AG04450 (cell line): Measurements from ENCODE around the gene REC8. TPM values are rescaled to one million over a fixed set of nuclear protein-coding genes. Genes with fewer than 3 reads are reported as not detected.

ENCODE experiments used
- CTCF ChIA-PET: fragments of 300-600, 350-600 bp; formaldehyde crosslinking; extraction: SDS; loops from one replicate; lab custom pipeline; 2022; ENCODE audit warnings: antibody characterized with exemption, inconsistent platforms; lab: Charles Lee
- POLR2A ChIA-PET: fragments of 350-600 bp; formaldehyde crosslinking; extraction: SDS; loops from one replicate; lab custom pipeline; 2021; ENCODE audit warnings: antibody characterized with exemption, inconsistent platforms; lab: Yijun Ruan, JAX
- DNase-seq: peaks from one replicate; pipeline ENCODE4 v3.0.0-alpha.2; 2011; ENCODE audit warnings: low read depth, low spot score
- H3K27ac ChIP-seq: one replicate; pipeline ENCODE4 v1.5.1; 2012; ENCODE audit warnings: low read depth, low read length, control low read depth
- H3K27me3 ChIP-seq: one replicate; pipeline ENCODE4 v1.6.0; 2012; ENCODE audit warnings: low read length; ENCODE audit not compliant: control insufficient read depth, insufficient read depth
- H3K4me3 ChIP-seq: 2 replicates; pipeline ENCODE4 v1.5.1; 2011; ENCODE audit warnings: mild to moderate bottlenecking, low read depth, low read length, control low read depth
- H3K9me3 ChIP-seq: 2 replicates; pipeline ENCODE4 v1.5.1; 2012; ENCODE audit warnings: low read length; ENCODE audit not compliant: control insufficient read depth, insufficient read depth
- polyA plus RNA-seq: library from polyadenylated mRNA; depleted of rRNA; stranded (reverse); fragments of >200 nt; gene quantifications from 2 replicates; pipeline ENCODE4 v1.2.3, GENCODE V29; 2011
- TF ChIP-seq, protein P1 (sequence below): IDR thresholded peaks from 2 replicates; pipeline ENCODE4 v1.5.1; 2011; ENCODE audit warnings: low read depth, low read length, control low read depth, inconsistent platforms

Gene REC8
- polyA plus RNA-seq, 1 experiment = 1.5 TPM

DNA sequence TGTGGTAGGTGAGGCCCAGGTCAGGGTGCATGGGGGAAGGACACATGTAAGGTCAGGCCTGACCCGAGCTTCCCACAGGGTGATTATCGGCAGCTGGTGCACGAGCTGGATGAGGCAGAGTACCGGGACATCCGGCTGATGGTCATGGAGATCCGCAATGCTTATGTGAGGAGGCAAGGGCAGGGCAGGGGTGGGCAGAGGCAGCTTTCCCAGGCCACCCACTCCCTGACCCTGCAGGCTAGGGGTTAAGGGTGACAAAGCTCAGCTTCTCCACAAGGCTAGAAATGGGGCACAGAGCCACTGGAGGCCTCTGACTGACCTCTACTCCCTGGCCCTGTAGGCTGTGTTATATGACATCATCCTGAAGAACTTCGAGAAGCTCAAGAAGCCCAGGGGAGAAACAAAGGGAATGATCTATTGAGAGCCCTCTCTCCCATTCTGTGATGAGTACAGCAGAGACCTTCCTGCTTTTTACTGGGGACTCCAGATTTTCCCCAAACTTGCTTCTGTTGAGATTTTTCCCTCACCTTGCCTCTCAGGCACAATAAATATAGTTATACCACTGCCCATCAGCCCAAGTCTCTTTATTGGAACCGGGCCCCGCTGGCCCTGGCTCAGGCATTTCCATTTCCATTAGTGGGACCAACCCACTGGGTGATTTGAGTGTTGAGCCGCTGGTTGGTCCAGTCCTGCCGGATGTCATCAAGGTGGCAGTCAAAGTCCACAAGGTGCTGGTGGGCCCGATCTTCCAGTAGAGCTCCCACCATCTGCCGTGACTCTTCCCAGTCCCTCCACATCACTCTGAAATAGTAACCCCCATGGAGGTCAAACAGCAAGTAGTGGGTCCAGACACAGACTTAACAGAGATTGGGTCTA lies 33.2 kb upstream of the REC8 start:
- H3K27ac ChIP-seq = no peak overlapping the region
- no peak overlapping the region for H3K4me3 ChIP-seq
- no peaks in the 10 kb centered on the region for H3K27me3 ChIP-seq
- ChIA-PET POLR2A (interaction anchor here (1.4 to 1.5 kb wide), 2 partner anchors 9 to 24 kb away, joined by 6 to 7 read pairs; partner anchors contain the start of genes DCAF11, NRL and RNF31), CTCF (interaction anchor here (1.7 kb wide), 1 partner anchor 30 kb away, joined by 5 read pairs; no protein-coding TSS in a partner anchor)
- no peak for DNase-seq
- TF ChIP-seq, protein P1, sequence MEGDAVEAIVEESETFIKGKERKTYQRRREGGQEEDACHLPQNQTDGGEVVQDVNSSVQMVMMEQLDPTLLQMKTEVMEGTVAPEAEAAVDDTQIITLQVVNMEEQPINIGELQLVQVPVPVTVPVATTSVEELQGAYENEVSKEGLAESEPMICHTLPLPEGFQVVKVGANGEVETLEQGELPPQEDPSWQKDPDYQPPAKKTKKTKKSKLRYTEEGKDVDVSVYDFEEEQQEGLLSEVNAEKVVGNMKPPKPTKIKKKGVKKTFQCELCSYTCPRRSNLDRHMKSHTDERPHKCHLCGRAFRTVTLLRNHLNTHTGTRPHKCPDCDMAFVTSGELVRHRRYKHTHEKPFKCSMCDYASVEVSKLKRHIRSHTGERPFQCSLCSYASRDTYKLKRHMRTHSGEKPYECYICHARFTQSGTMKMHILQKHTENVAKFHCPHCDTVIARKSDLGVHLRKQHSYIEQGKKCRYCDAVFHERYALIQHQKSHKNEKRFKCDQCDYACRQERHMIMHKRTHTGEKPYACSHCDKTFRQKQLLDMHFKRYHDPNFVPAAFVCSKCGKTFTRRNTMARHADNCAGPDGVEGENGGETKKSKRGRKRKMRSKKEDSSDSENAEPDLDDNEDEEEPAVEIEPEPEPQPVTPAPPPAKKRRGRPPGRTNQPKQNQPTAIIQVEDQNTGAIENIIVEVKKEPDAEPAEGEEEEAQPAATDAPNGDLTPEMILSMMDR = no peak
- H3K9me3 ChIP-seq = no peaks in the 10 kb centered on the region

DNA sequence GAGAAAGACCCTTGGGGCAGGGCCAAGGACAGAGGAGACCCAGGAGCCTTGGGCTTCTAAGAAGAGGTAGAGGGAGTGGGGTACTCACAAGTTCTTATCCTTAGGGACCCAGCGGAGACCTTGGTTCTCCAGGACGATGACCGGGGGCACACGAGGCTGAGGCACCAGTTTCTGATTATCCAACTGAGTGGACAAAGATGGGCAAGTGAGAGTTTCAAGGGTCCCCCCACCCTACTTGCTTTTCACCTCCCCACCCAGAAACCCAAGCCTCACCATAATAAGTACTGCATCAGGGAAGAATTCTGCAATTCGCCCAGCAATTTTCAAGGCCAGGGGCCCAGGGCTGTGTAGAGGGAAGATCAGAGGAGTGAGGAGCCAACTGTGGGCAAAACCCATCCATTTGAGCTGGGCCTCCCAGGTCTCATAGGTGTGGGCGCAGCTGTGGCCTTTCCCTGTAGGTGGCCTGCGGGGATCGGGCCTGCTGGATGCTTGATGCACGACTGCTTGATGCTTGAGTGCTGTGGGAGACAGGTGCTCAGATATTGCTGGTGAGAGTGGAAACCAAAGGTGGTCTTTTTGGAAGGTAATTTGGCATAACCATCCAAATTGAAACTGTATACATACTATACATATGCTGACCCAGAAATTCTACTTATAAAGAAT lies 32.5 kb upstream of the REC8 start:
- Histone ChIP-seq H3K9me3 (no peaks in the 10 kb centered on the region), H3K27me3 (no peaks in the 10 kb centered on the region), H3K4me3 (peak overlapping the region; percentile 25; the same call in 1 of the 2 replicates), H3K27ac (no peak overlapping the region)
- ChIA-PET CTCF (no interaction called here), POLR2A (interaction anchor here (0.8 to 1.4 kb wide), 2 partner anchors 25 kb away, joined by 3 to 6 read pairs; partner anchors contain the start of genes DCAF11 and NRL)
- TF ChIP-seq, protein P1 = no peak
- DNase-seq = no peak

DNA sequence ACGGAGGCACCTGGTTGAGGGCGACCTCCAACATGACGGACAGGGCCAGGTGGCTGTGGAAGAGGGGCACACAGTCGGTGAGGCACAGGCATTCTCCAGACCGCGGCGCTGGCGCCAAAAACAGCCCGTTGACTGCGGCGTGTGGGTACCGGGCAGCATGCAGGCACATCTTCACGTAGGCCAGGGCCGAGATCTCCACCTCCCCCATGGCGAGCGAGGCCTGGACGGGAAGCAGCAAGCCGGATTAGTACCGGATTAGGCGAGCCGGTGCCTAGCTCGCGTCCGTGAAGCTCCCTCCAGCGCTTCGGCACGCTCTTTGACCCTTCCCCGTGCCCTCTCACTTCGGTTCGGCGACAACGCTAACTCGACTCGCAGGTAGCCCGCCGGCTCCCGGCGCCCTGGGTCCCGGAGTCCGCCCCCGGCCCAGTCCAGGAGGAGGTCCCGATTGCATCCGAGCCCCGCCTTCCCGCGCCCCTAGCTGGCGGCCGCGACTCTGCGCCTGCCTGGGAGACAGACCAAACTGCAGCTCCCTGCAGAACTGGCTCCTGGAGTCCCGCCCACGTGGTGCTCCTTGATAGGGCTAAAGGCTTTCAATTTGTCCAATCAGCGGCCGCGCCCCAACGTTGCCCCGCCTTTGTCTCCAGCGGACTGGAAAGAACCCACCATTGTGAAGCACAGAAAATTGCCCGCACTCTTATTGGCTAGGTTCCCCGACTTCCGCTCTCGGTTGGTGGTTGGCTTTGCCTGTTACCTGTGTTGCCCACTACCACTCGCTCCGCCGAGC lies 30.6 kb upstream of the REC8 start, which contains the start of gene EMC9:
TSS of gene EMC9 (minus strand) at position 495 of the 784 bp plus-strand sequence. CDS start at position 208, 287 bp downstream.
- POLR2A ChIA-PET = interaction anchor here (0.6 to 1.2 kb wide), 9 partner anchors 20 to 164 kb away, joined by 3 to 12 read pairs (median 3); partner anchors contain the start of genes DCAF11, IRF9, NRL and TINF2

DNA sequence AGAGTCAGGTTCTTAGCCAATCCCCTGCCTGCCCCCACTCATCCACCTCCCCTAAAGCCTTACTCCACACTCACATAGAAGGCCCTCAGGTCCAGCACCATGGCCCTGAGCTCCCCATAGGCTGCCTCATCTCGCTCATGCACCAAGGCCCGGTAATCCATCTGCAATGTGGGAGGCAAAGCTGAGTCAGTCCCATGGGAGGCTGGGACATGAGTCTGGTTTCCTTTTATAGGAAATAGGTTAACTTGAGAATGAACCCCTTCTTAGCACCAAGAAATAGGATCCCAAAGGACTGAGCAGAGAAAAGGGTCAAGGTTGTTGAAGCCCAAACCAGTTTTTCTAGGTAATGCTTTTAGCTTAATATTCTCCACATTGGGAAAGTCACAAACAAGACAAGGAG lies 28.4 kb upstream of the REC8 start:
- ChIA-PET CTCF (interaction anchor here (1.3 kb wide), 1 partner anchor 18 kb away, joined by 3 read pairs; the partner anchor contains the start of gene IRF9), POLR2A (interaction anchor here (0.9 kb wide), 1 partner anchor 52 kb away, joined by 3 read pairs; the partner anchor contains the start of gene TM9SF1)
- H3K9me3 ChIP-seq = peaks cover 3% of the 10 kb centered on the region; the same call in 1 of the 2 replicates
- no peak overlapping the region for H3K27ac ChIP-seq
- DNase-seq = no peak
- no peak overlapping the region for H3K4me3 ChIP-seq
- TF ChIP-seq, protein P1 = no peak
- no peaks in the 10 kb centered on the region for H3K27me3 ChIP-seq

More for the DNA sequence above, 30.6 kb upstream of the REC8 start, which contains the start of gene EMC9:
- DNase-seq = peak; percentile 97
- no peaks in the 10 kb centered on the region for H3K27me3 ChIP-seq
- no peaks in the 10 kb centered on the region for H3K9me3 ChIP-seq
- CTCF ChIA-PET = interaction anchor here (0.5 to 1.3 kb wide), 10 partner anchors 20 to 1827 kb away, joined by 3 to 5 read pairs (median 4); partner anchors contain the start of gene IRF9
- peak within 1 kb of the TSS; percentile 81 for H3K27ac ChIP-seq
- H3K4me3 ChIP-seq = peak within 1 kb of the TSS; percentile 95
- TF ChIP-seq, protein P1 = peak; percentile 48
